SH-SY5Y (cell line): ENCODE data around the gene PPP1R1B.

ENCODE experiments used
- GATA2 ChIP-seq: IDR thresholded peaks from 2 replicates; pipeline ENCODE4 v1.6.1; 2011; ENCODE audit warnings: mild to moderate bottlenecking, low read depth, low read length
- GATA3 ChIP-seq: IDR thresholded peaks from 2 replicates; pipeline ENCODE4 v1.6.1; 2011; ENCODE audit warnings: low read depth, mild to moderate bottlenecking, low read length, moderate library complexity

DNA sequence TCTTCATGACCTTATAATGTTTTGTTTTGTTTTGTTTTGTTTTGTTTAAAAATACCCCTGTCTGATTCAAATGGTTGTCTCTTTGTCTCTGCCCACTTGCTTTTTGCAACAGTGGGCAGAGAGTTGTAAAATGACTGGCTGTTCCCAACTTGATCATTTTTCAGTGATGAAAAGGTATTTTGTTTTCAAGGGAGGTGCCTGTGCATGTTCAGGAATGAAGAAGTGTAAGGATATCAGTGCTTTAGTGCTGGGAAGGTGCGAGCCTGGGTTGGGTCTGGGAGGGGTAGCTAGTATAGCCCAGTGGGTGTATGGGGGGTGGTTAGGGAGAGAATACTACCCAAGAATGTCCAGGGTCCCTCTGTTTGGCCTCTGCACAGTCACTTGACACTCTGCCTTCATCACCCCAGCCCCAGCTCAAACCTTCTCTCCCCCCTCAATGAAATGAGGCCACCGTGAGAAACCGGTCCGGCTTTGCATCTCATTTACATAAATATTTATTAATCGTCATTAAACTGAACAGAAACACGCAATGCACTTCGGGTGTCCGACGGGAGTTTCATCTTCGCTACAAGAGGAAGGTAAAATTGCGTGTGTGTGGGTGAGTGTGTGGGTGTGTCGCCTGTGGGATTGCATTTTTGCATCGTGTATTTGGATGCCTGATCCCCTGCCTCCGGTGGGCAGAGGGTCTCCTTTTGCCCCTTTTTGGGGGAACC lies 23.3 kb upstream of the PPP1R1B start:
- TF ChIP-seq GATA3 (no peak), GATA2 (no peak)
